Gastroesophageal sphincter (tissue), 2 donors: ENCODE measurements around the gene RNPS1.

Experiments used
- EP300 ChIP-seq: sonication (generic); formaldehyde crosslinking; IDR thresholded peaks from one replicate; pipeline ENCODE4 v1.6.1; 2017; ENCODE audit warnings: antibody characterized with exemption, mild to moderate bottlenecking
- POLR2AphosphoS5 ChIP-seq: sonication (generic); formaldehyde crosslinking; IDR thresholded peaks from one replicate; pipeline ENCODE4 v1.6.1; 2017; ENCODE audit warnings: antibody characterized with exemption

- no peak for TF ChIP-seq EP300
- TF ChIP-seq POLR2AphosphoS5: no peak
Observed at GRCh38 chr16:2287916-2288547, 20.1 kb upstream of the RNPS1 start.
